A673 (cell line): ENCODE results near the gene LMF1.

Experiments used
- CTCF ChIP-seq: fragments of 300-800, 200-600 bp; sonication (generic); conservative IDR thresholded peaks from 2 replicates; pipeline ENCODE4 v1.5.1; 2017; ENCODE audit warnings: low read depth, mild to moderate bottlenecking, antibody characterized with exemption, low read length, moderate library complexity, mixed read lengths
- EZH2 ChIP-seq: fragments of 200-600 bp; sonication (generic); IDR thresholded peaks from 2 replicates; pipeline ENCODE4 v1.6.1; 2017; ENCODE audit warnings: borderline replicate concordance, low read depth, mild to moderate bottlenecking, mixed read lengths, antibody characterized with exemption, low read length; ENCODE audit not compliant: poor library complexity, severe bottlenecking

DNA sequence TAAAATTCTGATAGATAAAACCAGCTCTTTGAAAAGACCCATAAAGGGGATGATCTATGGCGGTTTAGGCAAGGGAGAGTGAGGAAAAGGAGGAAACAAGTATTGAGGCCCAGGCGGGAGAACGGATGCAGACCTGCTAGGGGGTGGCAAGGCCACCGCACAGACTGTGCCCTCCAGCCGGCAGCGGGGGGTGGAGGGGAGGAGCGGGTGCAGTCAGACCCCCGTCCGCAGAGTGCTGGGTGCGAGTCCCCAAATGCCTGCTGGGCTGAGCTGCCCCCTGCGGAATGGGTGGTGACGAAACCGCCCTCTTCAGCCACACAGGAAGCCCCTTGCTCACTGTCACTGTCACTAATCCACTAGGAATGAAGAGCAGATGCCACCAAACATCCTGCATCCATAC, 46.0 kb downstream of the LMF1 start:
- TF ChIP-seq CTCF (no peak), EZH2 (no peak)
